Central memory CD8-positive, alpha-beta T cell (primary cell): ENCODE data around the gene OR1M1.
"Not testable (repeated sequence)": the region's sequence is repeated elsewhere in the genome, so short reads cannot be mapped to it uniquely, and the experiment has no call there.

Experiments used
- ATAC-seq: fragments of 150-1000 bp; cut with Tn5 transposase; replicated peaks from 2 replicates; pipeline ENCODE4 v1.10.0; 2022; ENCODE audit warnings: mild to moderate bottlenecking, moderate FRiP score, moderate number of reproducible peaks; ENCODE audit not compliant: poor library complexity, severe bottlenecking; ENCODE audit errors: extremely low read depth
- DNase-seq, 2 donors: peaks; one replicate each; pipeline ENCODE4 v3.0.0; 2021; ENCODE audit warnings: low spot score in 2 of 2
- H3K27ac Mint-ChIP-seq: one replicate; pipeline ENCODE4 v1.8.0; 2022; ENCODE audit warnings: low read depth, mild to moderate bottlenecking, moderate library complexity, mixed read lengths
- H3K27me3 Mint-ChIP-seq: one replicate; pipeline ENCODE4 v1.8.0; 2022; ENCODE audit warnings: mixed read lengths
- H3K36me3 Mint-ChIP-seq: one replicate; pipeline ENCODE4 v1.8.0; 2022; ENCODE audit warnings: mild to moderate bottlenecking, moderate library complexity, mixed read lengths; ENCODE audit not compliant: insufficient read depth
- H3K4me1 Mint-ChIP-seq: one replicate; pipeline ENCODE4 v1.8.0; 2022; ENCODE audit warnings: mixed read lengths
- H3K4me3 Mint-ChIP-seq: one replicate; pipeline ENCODE4 v1.8.0; 2022; ENCODE audit warnings: mild to moderate bottlenecking, moderate library complexity, mixed read lengths
- H3K9me3 Mint-ChIP-seq: one replicate; pipeline ENCODE4 v1.8.0; 2022; ENCODE audit warnings: mixed read lengths

The OR1M1 gene

DNA sequence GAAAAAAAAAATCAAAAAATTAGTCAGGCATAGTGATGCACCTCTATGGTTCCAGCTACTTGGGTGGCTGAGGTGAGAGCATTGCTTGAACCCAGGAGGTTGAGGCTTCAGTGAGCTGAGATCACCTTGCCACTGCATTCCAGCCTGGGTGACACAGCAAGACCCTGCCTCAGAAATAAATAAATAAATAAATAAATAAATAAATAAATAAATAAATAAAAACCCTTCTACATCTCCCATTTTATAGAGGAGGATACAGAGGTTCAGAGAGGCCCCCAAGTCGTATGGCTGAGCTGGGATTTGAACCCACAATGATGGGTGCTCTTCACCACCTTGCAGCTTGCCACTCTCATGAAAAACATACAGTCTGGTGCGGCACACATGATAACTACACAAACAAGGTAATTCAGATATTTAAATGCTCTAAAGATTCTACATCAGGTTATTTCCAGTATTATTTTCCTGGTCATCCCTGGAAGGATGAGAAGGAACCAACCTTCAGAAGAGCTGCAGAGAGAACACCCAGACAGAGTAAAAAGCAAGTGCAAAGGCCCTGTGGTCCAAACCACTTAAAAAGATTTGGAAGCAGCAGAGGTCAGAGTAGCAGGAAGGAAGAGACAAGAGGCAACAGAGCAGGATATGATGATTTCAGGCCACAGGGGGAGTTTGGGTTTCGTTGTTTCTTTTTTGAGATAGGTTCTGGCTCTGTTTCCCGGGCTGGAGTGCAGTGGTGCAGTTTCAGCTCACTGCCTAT is 29.2 kb upstream of the OR1M1 start:
- no peak overlapping the region for H3K27ac Mint-ChIP-seq
- H3K9me3 Mint-ChIP-seq = peaks cover 5% of the 10 kb centered on the region
- DNase-seq (no peak), ATAC-seq (no peak)
- no peaks in the 10 kb centered on the region for H3K4me1 Mint-ChIP-seq
- peaks cover 11% of the 10 kb centered on the region for H3K27me3 Mint-ChIP-seq
- H3K4me3 Mint-ChIP-seq = no peak overlapping the region
- H3K36me3 Mint-ChIP-seq = peaks cover 1% of the 10 kb centered on the region

DNA sequence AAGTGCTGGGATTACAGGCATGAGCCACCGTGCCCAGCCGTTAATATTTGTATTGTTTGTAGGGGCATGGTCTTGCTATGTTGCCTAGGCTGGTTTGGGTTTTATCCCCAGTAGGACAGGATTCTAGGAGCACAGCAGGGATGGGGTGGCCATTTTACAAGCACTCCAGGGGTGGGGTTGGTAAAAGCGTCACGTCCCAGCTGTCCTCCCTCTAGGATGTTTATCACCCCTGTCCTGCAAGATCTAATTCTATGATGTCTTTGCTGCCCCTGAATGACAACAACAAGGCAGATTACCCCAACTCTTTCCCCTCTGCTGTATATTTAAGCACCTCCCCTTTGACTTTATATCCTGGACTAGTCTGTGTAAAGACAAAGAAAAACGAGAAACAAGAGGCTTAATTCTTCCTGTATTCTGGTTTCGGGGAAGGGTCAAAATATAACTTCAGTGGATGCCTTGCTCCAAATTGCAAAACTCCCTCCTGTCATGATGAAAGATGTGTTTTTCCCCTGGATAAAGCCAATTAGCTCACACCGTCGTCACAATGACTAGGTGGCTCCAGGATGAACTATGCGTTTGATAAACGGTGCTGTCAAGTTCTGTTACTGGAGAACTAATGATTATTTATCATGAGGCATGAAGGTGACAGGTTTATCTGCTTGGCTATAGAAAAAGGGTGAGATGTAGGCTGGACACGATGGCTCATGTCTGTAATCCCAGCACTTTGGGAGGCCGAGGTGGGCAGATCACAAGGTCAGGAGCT is 27.8 kb upstream of the OR1M1 start:
- Mint-ChIP-seq H3K27me3 (peaks cover 18% of the 10 kb centered on the region), H3K27ac (no peak overlapping the region), H3K9me3 (peaks cover 5% of the 10 kb centered on the region), H3K4me3 (no peak overlapping the region), H3K36me3 (peaks cover 1% of the 10 kb centered on the region), H3K4me1 (no peaks in the 10 kb centered on the region)
- DNase-seq = no peak
- ATAC-seq = no peak

DNA sequence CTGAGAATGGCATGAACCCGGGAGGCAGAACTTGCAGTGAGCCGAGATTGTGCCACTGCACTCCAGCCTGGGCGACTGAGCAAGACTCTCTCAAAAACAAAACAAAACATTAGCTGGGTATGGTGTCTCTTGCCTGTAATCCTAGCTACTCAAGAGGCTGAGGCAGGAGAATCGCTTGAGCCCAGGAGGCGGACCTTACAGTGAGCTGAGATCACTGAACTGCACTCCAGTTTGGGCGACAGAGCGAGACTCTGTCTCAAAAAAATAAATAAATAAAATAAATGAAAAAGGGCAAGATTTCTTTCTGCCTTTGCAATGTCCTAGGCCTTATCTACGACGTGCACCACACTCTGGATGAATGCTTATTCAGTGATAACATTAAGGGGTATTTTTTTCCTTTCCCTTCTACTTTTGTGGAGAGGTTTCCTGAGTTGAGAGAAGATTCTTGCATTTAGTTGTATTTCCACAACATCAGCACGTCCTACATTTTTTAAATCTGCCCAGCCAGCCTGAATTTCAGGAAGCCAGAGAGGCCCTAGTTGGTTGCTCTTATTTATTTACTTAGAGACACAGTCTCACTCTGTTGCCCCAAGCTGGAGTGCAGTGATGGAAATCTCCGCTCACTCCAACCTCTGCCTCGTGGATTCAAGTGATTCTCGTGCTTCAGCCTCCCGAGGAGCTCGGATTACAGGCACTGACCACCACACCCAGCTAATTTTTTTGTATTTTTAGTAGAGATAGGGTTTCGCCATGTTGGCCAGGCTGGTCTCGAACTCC is 26.1 kb upstream of the OR1M1 start:
- peaks cover 18% of the 10 kb centered on the region for H3K27me3 Mint-ChIP-seq
- DNase-seq (no peak), ATAC-seq (no peak)
- no peak overlapping the region for H3K27ac Mint-ChIP-seq
- no peaks in the 10 kb centered on the region for H3K4me1 Mint-ChIP-seq
- H3K4me3 Mint-ChIP-seq = no peak overlapping the region
- peaks cover 1% of the 10 kb centered on the region for H3K36me3 Mint-ChIP-seq
- peaks cover 5% of the 10 kb centered on the region for H3K9me3 Mint-ChIP-seq

DNA sequence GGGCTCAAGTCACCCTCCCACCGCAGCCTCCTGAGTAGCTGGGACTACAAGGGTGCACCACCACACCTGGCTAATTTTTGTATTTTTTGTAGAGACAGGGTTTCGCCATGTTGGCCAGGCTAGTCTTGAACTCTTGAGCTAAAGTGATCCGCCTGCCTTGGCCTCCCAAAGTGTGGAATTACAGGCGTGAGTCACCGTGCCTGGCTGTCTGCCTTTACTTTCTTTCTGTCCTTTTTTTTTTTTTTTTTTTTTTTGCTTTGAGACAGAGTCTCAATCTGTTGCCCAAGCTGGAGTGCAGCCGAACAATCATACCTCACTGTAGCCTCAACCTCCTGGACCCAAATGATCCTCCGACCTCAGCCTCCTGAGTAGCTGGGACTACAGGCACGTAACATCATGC is 25.0 kb upstream of the OR1M1 start:
- H3K27me3 Mint-ChIP-seq = peaks cover 18% of the 10 kb centered on the region
- peaks cover 5% of the 10 kb centered on the region for H3K9me3 Mint-ChIP-seq
- no peaks in the 10 kb centered on the region for H3K36me3 Mint-ChIP-seq
- DNase-seq (no peak), ATAC-seq (no peak)
- no peak overlapping the region for H3K27ac Mint-ChIP-seq
- no peaks in the 10 kb centered on the region for H3K4me1 Mint-ChIP-seq
- no peak overlapping the region for H3K4me3 Mint-ChIP-seq

DNA sequence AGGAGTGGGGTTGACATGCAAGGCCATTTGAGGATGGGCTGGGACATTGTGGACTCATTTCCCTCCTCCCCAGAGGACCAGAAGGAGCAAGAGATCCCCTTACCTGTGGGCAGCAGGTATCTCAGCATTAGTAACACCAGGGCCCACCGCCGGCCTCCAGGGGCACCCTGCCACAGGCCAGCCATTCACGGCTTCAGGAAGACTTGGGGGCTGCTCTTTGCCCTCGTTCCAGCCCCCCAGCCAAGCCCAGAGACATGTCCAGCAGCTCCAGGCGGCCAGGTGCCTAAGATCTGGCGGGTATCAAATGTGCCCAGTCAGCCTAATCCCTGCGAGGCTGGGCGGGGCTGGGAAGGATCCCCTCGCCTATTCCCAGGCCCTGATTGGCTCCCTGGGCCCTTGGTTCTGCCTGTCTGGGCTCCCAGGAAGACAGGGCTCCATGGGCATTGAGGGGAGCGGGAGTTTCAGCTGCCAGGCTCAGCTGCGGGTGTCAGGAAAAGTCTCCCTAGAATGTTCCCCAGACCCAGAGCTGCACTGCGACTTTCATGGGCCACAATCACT is 21.3 kb upstream of the OR1M1 start:
- Mint-ChIP-seq H3K27me3 (peaks cover 10% of the 10 kb centered on the region), H3K9me3 (no peaks in the 10 kb centered on the region), H3K4me3 (no peak overlapping the region), H3K27ac (no peak overlapping the region), H3K4me1 (no peaks in the 10 kb centered on the region), H3K36me3 (no peaks in the 10 kb centered on the region)
- ATAC-seq = no peak
- DNase-seq = no peak

DNA sequence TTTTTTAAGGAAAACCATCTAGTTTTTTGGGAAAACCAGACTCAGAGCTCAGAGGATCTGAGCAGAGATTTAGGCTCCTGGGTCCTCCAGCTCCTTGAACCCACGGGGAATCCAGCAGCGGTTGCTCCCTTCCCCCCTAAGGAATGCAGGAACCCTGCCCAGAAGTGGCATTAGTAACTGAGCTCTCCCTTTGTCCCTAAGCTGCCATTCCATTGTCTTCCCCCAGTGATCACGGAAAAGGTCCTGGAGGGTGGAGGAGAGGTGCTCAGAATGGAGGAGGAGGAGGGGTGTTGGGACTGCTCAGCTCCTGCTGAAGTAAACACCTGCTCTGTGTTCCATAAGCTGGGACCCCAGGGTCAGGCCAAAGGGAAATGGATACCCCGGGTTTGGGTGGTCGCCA is 16.8 kb upstream of the OR1M1 start:
- Mint-ChIP-seq H3K36me3 (no peaks in the 10 kb centered on the region), H3K27me3 (no peaks in the 10 kb centered on the region)

DNA sequence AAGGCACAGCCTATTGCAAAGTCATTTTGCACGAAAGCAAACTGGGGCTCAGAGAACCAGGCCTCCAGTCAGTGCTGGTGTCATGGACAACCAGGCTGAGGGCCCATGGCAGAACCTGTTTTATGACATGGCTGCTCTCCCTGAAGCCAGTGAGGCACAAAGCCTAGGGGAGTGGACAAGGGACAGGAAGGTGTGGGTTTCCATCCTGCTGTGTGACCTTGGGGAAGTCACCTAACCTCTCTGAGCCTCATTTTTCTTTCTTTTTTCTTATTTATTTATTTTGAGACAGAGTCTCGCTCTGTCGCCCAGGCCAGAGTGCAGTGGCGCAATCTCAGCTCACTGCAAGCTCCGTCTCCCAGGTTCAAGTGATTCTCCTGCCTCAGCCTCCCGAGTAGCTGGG is 15.1 kb upstream of the OR1M1 start:
- H3K27ac Mint-ChIP-seq, H3K9me3 Mint-ChIP-seq, H3K4me1 Mint-ChIP-seq, H3K4me3 Mint-ChIP-seq, H3K36me3 Mint-ChIP-seq, ATAC-seq, DNase-seq, H3K27me3 Mint-ChIP-seq: not testable (repeated sequence)

More for the DNA sequence above, 16.8 kb upstream of the OR1M1 start:
- Mint-ChIP-seq H3K4me1 (no peaks in the 10 kb centered on the region), H3K27ac (no peak overlapping the region), H3K9me3 (no peaks in the 10 kb centered on the region), H3K4me3 (no peak overlapping the region)
- DNase-seq (no peak), ATAC-seq (no peak)

DNA sequence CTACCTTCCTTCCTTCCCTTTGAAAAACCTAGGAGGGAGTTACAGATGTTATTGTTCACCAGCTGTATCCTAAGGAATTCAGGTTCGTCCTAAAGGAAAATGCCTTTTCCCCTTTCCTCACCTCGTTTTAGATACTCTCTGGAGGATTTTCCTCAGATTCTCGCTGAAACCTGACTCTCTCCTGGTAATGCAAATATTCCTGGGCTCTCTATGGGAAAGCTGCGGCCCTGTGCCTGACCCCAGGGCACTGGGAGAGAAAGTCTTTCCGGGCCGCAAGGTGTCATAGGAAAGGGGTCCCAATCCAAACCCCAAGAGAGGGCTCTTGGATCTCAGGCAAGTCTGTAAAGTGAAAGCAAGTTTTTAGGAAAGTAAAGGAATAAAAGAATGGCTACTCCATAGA is 13.1 kb upstream of the OR1M1 start:
- H3K27ac Mint-ChIP-seq = no peak overlapping the region
- DNase-seq = no peak
- H3K9me3 Mint-ChIP-seq = no peaks in the 10 kb centered on the region
- no peaks in the 10 kb centered on the region for H3K27me3 Mint-ChIP-seq
- H3K36me3 Mint-ChIP-seq = no peaks in the 10 kb centered on the region
- no peak for ATAC-seq
- no peaks in the 10 kb centered on the region for H3K4me1 Mint-ChIP-seq
- no peak overlapping the region for H3K4me3 Mint-ChIP-seq

DNA sequence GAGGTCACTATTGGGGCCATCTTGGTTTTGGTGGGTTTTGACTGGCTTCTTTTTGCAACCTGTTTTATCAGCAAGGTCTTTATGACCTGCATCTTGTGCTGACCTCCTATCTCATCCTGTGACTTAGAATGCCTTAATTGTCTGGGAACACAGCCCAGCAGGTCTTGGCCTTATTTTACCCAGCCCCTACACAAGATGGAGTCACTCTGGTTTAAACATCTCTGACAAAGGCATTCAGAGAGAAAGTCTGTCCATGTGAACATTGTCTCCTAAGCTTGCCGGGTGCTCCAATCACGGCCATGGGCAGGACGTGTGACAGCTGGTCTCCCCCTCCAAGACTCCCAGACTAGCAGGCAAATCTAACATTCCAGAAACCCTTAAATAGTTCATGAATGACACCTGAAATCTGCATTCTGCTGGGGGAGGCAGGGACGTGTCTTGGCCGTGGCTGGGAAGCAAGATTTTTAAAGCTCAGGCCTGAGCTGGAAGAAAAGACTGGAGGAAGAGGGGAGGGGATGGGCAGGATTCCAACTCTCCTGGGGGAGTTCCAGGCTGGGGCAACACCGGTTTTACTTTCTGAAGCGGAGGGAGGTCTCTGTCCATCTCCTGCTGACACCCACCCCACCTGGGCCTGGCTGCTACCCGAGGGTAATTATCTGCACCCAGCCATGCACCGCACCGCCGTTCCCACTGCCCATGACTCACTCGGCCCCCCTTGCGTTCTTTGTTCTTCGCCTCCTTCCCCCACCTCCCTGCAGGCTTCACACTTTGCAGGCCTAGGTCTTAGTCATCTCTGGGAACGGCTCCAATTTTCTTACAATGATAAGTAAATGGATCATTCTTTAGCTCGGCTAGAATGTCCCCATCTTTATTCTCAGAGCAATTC is 11.6 kb upstream of the OR1M1 start:
- Mint-ChIP-seq H3K4me3 (no peak overlapping the region), H3K9me3 (no peaks in the 10 kb centered on the region), H3K27me3 (no peaks in the 10 kb centered on the region), H3K36me3 (no peaks in the 10 kb centered on the region), H3K4me1 (no peaks in the 10 kb centered on the region), H3K27ac (no peak overlapping the region)
- ATAC-seq (no peak), DNase-seq (no peak)

DNA sequence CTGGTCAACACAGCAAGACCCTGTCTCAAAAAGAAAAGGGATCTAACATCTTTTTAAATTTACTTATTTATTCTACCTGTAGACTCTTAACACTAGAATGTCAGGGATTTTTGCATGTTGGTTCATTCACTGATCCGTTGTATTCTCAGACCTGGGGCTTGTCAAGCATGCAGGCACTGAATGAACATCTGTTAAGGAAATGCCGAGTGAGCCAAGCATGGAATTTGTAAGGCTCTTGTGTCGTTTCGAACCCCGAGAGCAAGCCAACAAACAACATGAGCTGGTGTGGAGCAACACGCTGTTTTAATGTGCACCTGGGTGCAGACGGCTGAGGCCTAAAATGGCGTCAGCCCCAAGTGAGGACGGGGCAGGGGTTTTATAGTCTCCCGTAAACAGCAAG is 10.0 kb upstream of the OR1M1 start:
- Mint-ChIP-seq H3K27me3 (no peaks in the 10 kb centered on the region), H3K9me3 (no peaks in the 10 kb centered on the region), H3K4me1 (no peaks in the 10 kb centered on the region), H3K27ac (no peak overlapping the region), H3K4me3 (no peak overlapping the region), H3K36me3 (no peaks in the 10 kb centered on the region)
- DNase-seq (no peak), ATAC-seq (no peak)

DNA sequence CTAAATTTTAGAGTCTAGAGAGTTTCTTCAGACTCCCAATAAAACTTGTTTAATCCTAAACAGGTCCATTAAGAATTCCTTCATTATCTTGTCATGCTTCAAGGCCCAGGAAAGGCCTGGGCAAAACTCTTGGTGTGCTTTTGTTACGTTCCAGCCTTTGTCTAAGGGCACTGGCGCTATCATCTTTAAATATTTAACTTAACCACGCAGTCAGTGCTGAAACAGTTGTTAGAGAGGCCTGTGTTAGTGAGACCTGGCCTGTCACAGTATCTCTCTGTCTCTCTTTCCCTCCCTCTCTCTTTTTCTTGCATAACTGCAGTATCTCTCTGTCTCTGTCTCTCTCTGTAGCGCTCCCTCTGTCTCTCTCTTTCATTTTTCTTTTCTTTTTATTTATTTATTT is 8.2 kb upstream of the OR1M1 start:
- ATAC-seq = no peak
- H3K9me3 Mint-ChIP-seq = no peaks in the 10 kb centered on the region
- no peak overlapping the region for H3K4me3 Mint-ChIP-seq
- DNase-seq = no peak
- H3K27me3 Mint-ChIP-seq = no peaks in the 10 kb centered on the region
- no peak overlapping the region for H3K27ac Mint-ChIP-seq
- no peaks in the 10 kb centered on the region for H3K4me1 Mint-ChIP-seq
- H3K36me3 Mint-ChIP-seq = no peaks in the 10 kb centered on the region

DNA sequence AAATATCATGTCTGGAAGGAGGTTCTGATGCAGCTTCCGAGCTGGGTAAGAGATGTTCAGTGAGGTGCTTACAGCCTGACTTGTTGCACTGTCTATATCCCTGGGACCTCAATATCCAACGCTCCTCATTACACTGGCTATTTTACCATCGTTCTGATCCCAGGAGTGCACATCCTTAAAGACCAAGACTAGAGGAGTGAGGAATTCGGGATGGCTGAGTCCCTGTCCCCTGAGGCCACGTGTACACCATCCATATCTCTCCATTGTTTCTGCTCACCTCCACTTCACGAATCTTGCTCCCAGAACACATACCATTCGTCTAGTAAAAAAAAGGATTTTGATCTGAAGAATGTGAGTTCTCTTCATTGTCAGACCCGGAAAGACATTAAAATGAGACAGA is 20.5 kb downstream of the OR1M1 start, which contains the start of gene OR7G2:
OR7G2 (minus strand) TSS at position 101 of the 400 bp plus-strand sequence. CDS start 4,232 bp downstream, outside the sequence.
- H3K4me3 Mint-ChIP-seq = no peak within 1 kb of the TSS
- no peaks in the 10 kb centered on the region for H3K4me1 Mint-ChIP-seq

More for the DNA sequence above, 20.5 kb downstream of the OR1M1 start, which contains the start of gene OR7G2:
- Mint-ChIP-seq H3K9me3 (no peaks in the 10 kb centered on the region), H3K36me3 (no peaks in the 10 kb centered on the region), H3K27ac (no peak within 1 kb of the TSS), H3K27me3 (peaks cover 67% of the 10 kb centered on the region)
- DNase-seq (no peak), ATAC-seq (no peak)
